GM21619 (cell line): Measurements from ENCODE around the gene ABCC2.
"Not testable (repeated sequence)": the region's sequence is repeated elsewhere in the genome, so short reads cannot be mapped to it uniquely, and the experiment has no call there.

ENCODE experiments used
- ATAC-seq: cut with Tn5 transposase; IDR thresholded peaks from one replicate; pipeline ENCODE4 v1.9.1; 2021; ENCODE audit not compliant: unreplicated experiment

ABCC2 gene

GRCh38 chr10:99888622-99889021 lies 106.2 kb downstream of the ABCC2 start:
- ATAC-seq = no peak

- ATAC-seq = no peak
These were observed 112.2 kb downstream of the ABCC2 start for GRCh38 chr10:99894613-99895012.

GRCh38 chr10:99895066-99895465 lies 112.6 kb downstream of the ABCC2 start:
- ATAC-seq = not testable (repeated sequence)

- ATAC-seq = no peak
These were observed 113.4 kb downstream of the ABCC2 start for GRCh38 chr10:99895867-99896266.
